Measurements from ENCODE around the gene MPHOSPH6.

GRCh38 chr16:82116535-82116934 lies 53.5 kb downstream of the MPHOSPH6 start:
- TF ChIP-seq CTCF (IDR thresholded peaks at IDR 0.05) (no peak), SIN3A (IDR thresholded peaks at IDR 0.05; ENCODE audit: borderline replicate concordance, low read depth, low read length) (no peak), TCF12 (IDR thresholded peaks at IDR 0.05) (no peak), RFX5 (IDR thresholded peaks at IDR 0.05; ENCODE audit: low read length) (no peak), CHD2 (IDR thresholded peaks at IDR 0.05; ENCODE audit: low read length, partially characterized antibody) (no peak), POLR2AphosphoS5 (IDR thresholded peaks at IDR 0.05; ENCODE audit: low read depth, low read length) (no peak), YY1 (IDR thresholded peaks at IDR 0.05; ENCODE audit: low read depth) (no peak), GATA2 (CRISPR knock-in tag; IDR thresholded peaks at IDR 0.05) (no peak), GABPA (IDR thresholded peaks at IDR 0.05; ENCODE audit: low read depth) (no peak)

All from SK-N-SH (cell line).